Stomach (tissue), 9 donors: Measurements from ENCODE around the gene WNT9A. TPM values are rescaled to one million over a fixed set of nuclear protein-coding genes. Genes with fewer than 3 reads are reported as not detected.
A peak's percentile ranks its signal among the peaks of the same experiment; 100 is the strongest.
"Not testable (repeated sequence)": the region's sequence is repeated elsewhere in the genome, so short reads cannot be mapped to it uniquely, and the experiment has no call there.

Experiments used
- DNase-seq, 2 donors: peaks; one replicate each; pipeline versions ENCODE4 v3.0.0 to v3.0.0-alpha.2; 2013 to 2019
- H3K27ac ChIP-seq, 5 donors: fragments of 200-600 bp in 4 of 5; sonication (generic) in 4 of 5; one replicate each; pipeline ENCODE4 v1.5.1; 2013 to 2019; ENCODE audit warnings: mild to moderate bottlenecking in 1 of 5, moderate library complexity in 1 of 5
- H3K27me3 ChIP-seq, 3 donors: fragments of 200-600 bp; sonication (generic); one replicate each; pipeline ENCODE4 v1.5.1; 2017 to 2019; ENCODE audit warnings: mixed run types in 1 of 3
- H3K36me3 ChIP-seq, 4 donors: fragments of 200-600 bp; sonication (generic); 1 replicate in 3 of 4; 2 replicates in 1 of 4; pipeline ENCODE4 v1.5.1; 2016 to 2019
- H3K4me1 ChIP-seq, 4 donors: fragments of 200-600 bp; sonication (generic); one replicate each; pipeline ENCODE4 v1.5.1; 2016 to 2019
- H3K4me3 ChIP-seq, 4 donors: fragments of 200-600 bp; sonication (generic) in 3 of 4; one replicate each; pipeline ENCODE4 v1.5.1; 2016 to 2019; ENCODE audit warnings: mild to moderate bottlenecking in 1 of 4
- H3K9me3 ChIP-seq, 4 donors: fragments of 200-600 bp; sonication (generic); one replicate each; pipeline ENCODE4 v1.5.1; 2016 to 2019
- CTCF ChIP-seq, 7 experiments: fragments of 450-650 bp in 4 of 7; fragments of 200-600 bp in 3 of 7; sonication (generic) in 3 of 7; IDR thresholded peaks; one replicate each; pipeline ENCODE4 v1.5.1; 2016 to 2019; ENCODE audit warnings: antibody characterized with exemption in 7 of 7, control low read depth in 2 of 7, mild to moderate bottlenecking in 1 of 7
- EP300 ChIP-seq: sonication (generic); formaldehyde crosslinking; IDR thresholded peaks from one replicate; pipeline ENCODE4 v1.6.1; 2017; ENCODE audit warnings: antibody characterized with exemption
- POLR2A ChIP-seq, 4 donors: fragments of 450-650 bp; IDR thresholded peaks; one replicate each; pipeline ENCODE4 v1.6.1; 2016; ENCODE audit warnings: antibody characterized with exemption in 4 of 4, control low read depth in 2 of 4, mild to moderate bottlenecking in 1 of 4, moderate library complexity in 1 of 4
- POLR2AphosphoS5 ChIP-seq, 3 donors: sonication (generic); formaldehyde crosslinking; IDR thresholded peaks; one replicate each; pipeline ENCODE4 v1.6.1; 2016; ENCODE audit warnings: antibody characterized with exemption in 3 of 3
- WGBS, 5 donors: extraction: QIAGEN DNeasy Blood & Tissue Kit in 3 of 5; methylation state at CpG; one replicate each; pipeline versions ENCODE4 v1.1.5 to v1.1.7; 2013 to 2018; 5-methylcytosine and 5-hydroxymethylcytosine counted together
- intact Hi-C: fragments of 100-400 bp; cut with DNase I; formaldehyde crosslinking; loops from one replicate; pipeline ENCODE4 v1.15.1; 2023; ENCODE audit warnings: low total_unique reads
- polyA plus RNA-seq, 3 donors: library from polyadenylated mRNA; stranded (reverse); fragments of 200-250 nt; gene quantifications; one replicate each; pipeline ENCODE4 v1.2.3, GENCODE V29; 2013
- total RNA-seq, 5 donors: library from RNA; depleted of rRNA; stranded (reverse); fragments of >200 nt; gene quantifications; one replicate each; pipeline versions ENCODE4 v1.1.0 to v1.2.3, GENCODE V29; 2014 to 2016
- donor health status: healthy with polysubstance abuse.
- donor health status: Bipolar disorder and iron deficiency.
- donor health status: healthy.

WNT9A gene
- total and polyA plus RNA-seq, 8 donors, result 1.1 to 22.2 (median 3.0) TPM

DNA sequence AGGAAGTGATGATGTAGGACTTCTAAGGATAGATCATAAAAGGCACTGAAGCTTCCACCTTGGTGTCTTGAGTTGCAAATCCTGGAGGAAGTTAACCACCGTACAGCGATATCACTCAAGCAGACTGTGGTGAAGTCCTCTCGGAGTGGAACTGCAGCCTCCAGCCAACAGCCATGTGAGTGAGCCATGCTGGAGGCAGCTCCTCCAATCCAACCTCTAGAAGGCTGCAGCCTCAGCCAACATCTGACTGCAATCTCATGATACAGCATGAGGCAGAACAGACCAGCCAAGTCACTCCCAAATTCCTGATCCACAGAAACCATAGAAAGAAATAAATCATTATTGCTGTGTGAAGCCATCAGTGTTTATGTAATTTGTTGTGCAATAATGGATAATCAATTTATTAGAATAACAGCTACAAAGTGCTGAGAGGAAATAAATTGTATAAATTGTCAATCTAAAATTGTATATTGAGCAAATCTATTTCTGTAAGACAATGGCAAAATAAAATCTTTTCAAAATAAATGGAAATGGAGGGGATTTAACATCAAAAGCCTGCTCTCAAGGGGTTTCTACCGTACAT lies 67.3 kb downstream of the WNT9A start:
- 69 to 85% (median 74%) methylated on average over 4 of the region's 4 CpGs for WGBS, 5 donors
- H3K9me3 ChIP-seq, result no peaks in the 10 kb centered on the region
- TF ChIP-seq CTCF (IDR thresholded peaks at IDR 0.05), result no peak
- no peak for TF ChIP-seq POLR2A (IDR thresholded peaks at IDR 0.05)
- no peak for TF ChIP-seq EP300
- TF ChIP-seq POLR2AphosphoS5 (IDR thresholded peaks at IDR 0.05), result no peak
- H3K36me3 ChIP-seq, result no peaks in the 10 kb centered on the region
- no peak overlapping the region for H3K27ac ChIP-seq
- peaks cover 2 to 4% (median 3%) of the 10 kb centered on the region in 4 donors for H3K4me1 ChIP-seq
- no peak overlapping the region for H3K4me3 ChIP-seq
- no peaks in the 10 kb centered on the region for H3K27me3 ChIP-seq
- intact Hi-C loops, result no loop called here
- peak; percentile 17 to 26 for DNase-seq

GRCh38 chr1:227877810-227878209 lies 69.9 kb downstream of the WNT9A start:
- intact Hi-C loops, DNase-seq: not testable (repeated sequence)
- WGBS, 5 donors, result 85 to 96% (median 94%) methylated on average over 3 of the region's 3 CpGs

GRCh38 chr1:227871892-227872291 lies 75.8 kb downstream of the WNT9A start:
- peaks cover 0 to 11% (median 5%) of the 10 kb centered on the region in 3 donors for H3K27me3 ChIP-seq
- H3K36me3 ChIP-seq, DNase-seq, intact Hi-C loops, H3K4me1 ChIP-seq, H3K4me3 ChIP-seq, H3K27ac ChIP-seq: not testable (repeated sequence)
- 76 to 88% (median 79%) methylated on average over 5 of the region's 5 CpGs for WGBS, 5 donors
- H3K9me3 ChIP-seq, result peaks cover 0 to 13% (median 2%) of the 10 kb centered on the region in 4 donors

More at GRCh38 chr1:227877810-227878209, 69.9 kb downstream of the WNT9A start:
- not testable (repeated sequence) for H3K27me3 ChIP-seq, H3K9me3 ChIP-seq, H3K4me1 ChIP-seq, H3K36me3 ChIP-seq, H3K4me3 ChIP-seq, H3K27ac ChIP-seq

- Histone ChIP-seq H3K4me3 (no peak overlapping the region), H3K9me3 (peaks cover under 1 to 16% (median 5%) of the 10 kb centered on the region in 4 donors), H3K27ac (no peak overlapping the region), H3K27me3 (peaks cover 0 to 11% (median 5%) of the 10 kb centered on the region in 3 donors), H3K4me1 (no peaks in the 10 kb centered on the region), H3K36me3 (no peaks in the 10 kb centered on the region)
- WGBS, 5 donors, result 58 to 71% (median 70%) methylated on average over 3 of the region's 3 CpGs
- no peak for DNase-seq
- TF ChIP-seq EP300 (no peak), POLR2AphosphoS5 (IDR thresholded peaks at IDR 0.05) (no peak), CTCF (IDR thresholded peaks at IDR 0.05) (no peak), POLR2A (IDR thresholded peaks at IDR 0.05) (no peak)
- intact Hi-C loops, result no loop called here
These were observed 77.4 kb downstream of the WNT9A start for GRCh38 chr1:227870366-227870765.

DNA sequence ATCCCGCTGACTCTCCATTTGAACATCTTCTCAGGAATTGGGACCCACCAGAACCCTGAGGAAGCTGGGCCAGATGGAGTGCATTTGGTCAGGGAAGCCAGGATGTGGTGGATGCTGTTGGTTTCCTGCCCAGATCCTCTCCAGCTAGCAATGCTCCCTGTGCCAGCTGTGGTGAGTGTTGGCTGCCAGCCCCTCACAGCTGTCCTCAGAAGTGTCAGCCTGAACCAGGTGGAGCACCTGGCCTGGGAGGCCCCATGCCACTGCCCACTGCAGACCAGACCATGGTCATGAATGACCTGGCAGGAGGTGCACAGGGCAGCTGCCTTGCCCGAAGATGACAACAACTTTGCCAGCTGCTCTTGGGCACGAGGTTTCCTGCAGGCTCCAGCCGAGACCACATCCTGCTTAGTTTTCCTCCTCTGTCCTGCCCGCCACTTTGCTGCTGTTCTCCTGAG lies 77.9 kb downstream of the WNT9A start:
- H3K36me3 ChIP-seq, result no peaks in the 10 kb centered on the region
- H3K27ac ChIP-seq, result no peak overlapping the region
- no peaks in the 10 kb centered on the region for H3K4me1 ChIP-seq
- no peak for TF ChIP-seq POLR2A (IDR thresholded peaks at IDR 0.05)
- TF ChIP-seq EP300, result no peak
- no peak for TF ChIP-seq CTCF (IDR thresholded peaks at IDR 0.05)
- TF ChIP-seq POLR2AphosphoS5 (IDR thresholded peaks at IDR 0.05), result no peak
- intact Hi-C loops, result no loop called here
- DNase-seq, result peak in 1 of 2 donors; percentile 21
- H3K4me3 ChIP-seq, result no peak overlapping the region
- peaks cover 5 to 21% (median 10%) of the 10 kb centered on the region in 4 donors for H3K9me3 ChIP-seq
- peaks cover 0 to 11% (median 5%) of the 10 kb centered on the region in 3 donors for H3K27me3 ChIP-seq
- 52 to 86% (median 57%) methylated on average over 4 to 5 of the region's 5 CpGs for WGBS, 5 donors
